GM18505 (cell line): ENCODE measurements around the gene PTGIS.
"Not testable (repeated sequence)": the region's sequence is repeated elsewhere in the genome, so short reads cannot be mapped to it uniquely, and the experiment has no call there.

ENCODE experiments used
- ATAC-seq: cut with Tn5 transposase; IDR thresholded peaks from one replicate; pipeline ENCODE4 v1.9.1; 2021; ENCODE audit not compliant: unreplicated experiment
- POLR2A ChIP-seq: IDR thresholded peaks from 4 replicates; pipeline ENCODE4 v1.6.1; 2011; ENCODE audit warnings: borderline replicate concordance; ENCODE audit not compliant: insufficient read depth, insufficient read length; ENCODE audit errors: extremely low read depth

The PTGIS gene

GRCh38 chr20:49567421-49568277 is at the start of gene PTGIS:
TSS of gene PTGIS (minus strand) at chr20:49568137. CDS start at chr20:49568116, 21 bp downstream.
- no peak for TF ChIP-seq POLR2A
- no peak for ATAC-seq

- not testable (repeated sequence) for ATAC-seq
These were observed 49.5 kb upstream of the PTGIS start for GRCh38 chr20:49617394-49617793.

- TF ChIP-seq POLR2A, result no peak
- ATAC-seq, result no peak
These were observed 48.4 kb upstream of the PTGIS start for GRCh38 chr20:49616154-49617007.

GRCh38 chr20:49615401-49616153 is 47.6 kb upstream of the PTGIS start:
- no peak for ATAC-seq
- no peak for TF ChIP-seq POLR2A

- ATAC-seq, result not testable (repeated sequence)
These were observed 47.1 kb upstream of the PTGIS start for GRCh38 chr20:49615051-49615400.

GRCh38 chr20:49614338-49615050 is 46.6 kb upstream of the PTGIS start:
- no peak for ATAC-seq

GRCh38 chr20:49612127-49612738 is 44.3 kb upstream of the PTGIS start:
- no peak for TF ChIP-seq POLR2A
- ATAC-seq, result no peak

More at GRCh38 chr20:49614338-49615050, 46.6 kb upstream of the PTGIS start:
- TF ChIP-seq POLR2A, result no peak

- not testable (repeated sequence) for ATAC-seq
These were observed 43.7 kb upstream of the PTGIS start for GRCh38 chr20:49611539-49612126.

GRCh38 chr20:49610691-49611538 is 43.0 kb upstream of the PTGIS start:
- ATAC-seq, result peak; percentile 66
- no peak for TF ChIP-seq POLR2A

GRCh38 chr20:49608752-49609670 is 41.1 kb upstream of the PTGIS start:
- TF ChIP-seq POLR2A, result no peak
- ATAC-seq, result no peak

- TF ChIP-seq POLR2A, result no peak
- ATAC-seq, result no peak
These were observed 39.6 kb upstream of the PTGIS start for GRCh38 chr20:49607568-49607967.
